B cell (primary cell): ENCODE results near the gene SRGAP2C.
"Not testable (repeated sequence)": the region's sequence is repeated elsewhere in the genome, so short reads cannot be mapped to it uniquely, and the experiment has no call there.

ENCODE experiments used
- EZH2 ChIP-seq: IDR thresholded peaks from 2 replicates; pipeline ENCODE4 v1.6.1; 2012; ENCODE audit warnings: borderline replicate concordance, low read depth, mild to moderate bottlenecking, moderate library complexity, low read length; ENCODE audit not compliant: insufficient read depth, poor library complexity, severe bottlenecking
- TF ChIP-seq, protein P1 (sequence below): fragments of 200-600 bp; IDR thresholded peaks from one replicate; pipeline ENCODE4 v1.8.0; 2022; ENCODE audit warnings: antibody characterized with exemption, mild to moderate bottlenecking

DNA sequence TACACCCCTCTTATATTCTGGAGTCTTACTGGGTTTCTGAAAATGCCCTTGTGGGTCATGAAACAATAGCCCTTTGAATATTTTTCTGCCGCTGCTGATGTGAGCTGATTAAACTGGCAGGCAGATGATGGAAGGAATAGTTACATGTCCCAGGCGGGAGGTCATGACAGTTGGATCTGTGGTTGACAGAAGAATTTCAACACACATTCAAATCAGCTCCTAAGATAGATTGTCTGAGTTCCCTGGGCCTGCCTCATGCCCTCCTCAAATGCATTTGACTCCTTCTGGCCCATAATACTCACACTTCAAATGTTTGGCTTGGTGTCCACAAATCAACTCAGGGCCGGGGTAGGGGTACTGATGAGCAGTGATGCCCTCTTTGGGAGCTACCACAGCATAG is 161.9 kb downstream of the SRGAP2C start:
- TF ChIP-seq, protein P1, sequence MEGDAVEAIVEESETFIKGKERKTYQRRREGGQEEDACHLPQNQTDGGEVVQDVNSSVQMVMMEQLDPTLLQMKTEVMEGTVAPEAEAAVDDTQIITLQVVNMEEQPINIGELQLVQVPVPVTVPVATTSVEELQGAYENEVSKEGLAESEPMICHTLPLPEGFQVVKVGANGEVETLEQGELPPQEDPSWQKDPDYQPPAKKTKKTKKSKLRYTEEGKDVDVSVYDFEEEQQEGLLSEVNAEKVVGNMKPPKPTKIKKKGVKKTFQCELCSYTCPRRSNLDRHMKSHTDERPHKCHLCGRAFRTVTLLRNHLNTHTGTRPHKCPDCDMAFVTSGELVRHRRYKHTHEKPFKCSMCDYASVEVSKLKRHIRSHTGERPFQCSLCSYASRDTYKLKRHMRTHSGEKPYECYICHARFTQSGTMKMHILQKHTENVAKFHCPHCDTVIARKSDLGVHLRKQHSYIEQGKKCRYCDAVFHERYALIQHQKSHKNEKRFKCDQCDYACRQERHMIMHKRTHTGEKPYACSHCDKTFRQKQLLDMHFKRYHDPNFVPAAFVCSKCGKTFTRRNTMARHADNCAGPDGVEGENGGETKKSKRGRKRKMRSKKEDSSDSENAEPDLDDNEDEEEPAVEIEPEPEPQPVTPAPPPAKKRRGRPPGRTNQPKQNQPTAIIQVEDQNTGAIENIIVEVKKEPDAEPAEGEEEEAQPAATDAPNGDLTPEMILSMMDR: not testable (repeated sequence)
- TF ChIP-seq EZH2: not testable (repeated sequence)
